Measurements from ENCODE around the gene PIGP. TPM values are rescaled to one million over a fixed set of nuclear protein-coding genes. Genes with fewer than 3 reads are reported as not detected.

The PIGP gene
- total and polyA plus RNA-seq, 10 of the 15 experiments (the other 5 are each of a cell fraction or from before 2014, with no cell fraction given), result 17.0 to 65.0 (median 29.5) TPM

GRCh38 chr21:37073417-37074196 lies 736 bp upstream of the PIGP start (continued):
- TF ChIP-seq MTA2 (IDR thresholded peaks at IDR 0.05; ENCODE audit: low read depth) (peak; percentile 52; the same call in 1 of the 2 replicates), IKZF2 (IDR thresholded peaks at IDR 0.05) (peak in 1 of 2 experiments; percentile 6; a peak in 1 of 4 replicates), CHD4 (IDR thresholded peaks at IDR 0.05) (no peak), HDGF (IDR thresholded peaks at IDR 0.05) (0 out of 2 replicates have a peak, but pooled peaks have one; percentile 64), NKRF (conservative IDR thresholded peaks at IDR 0.05) (peak; percentile 77), E2F8 (IDR thresholded peaks at IDR 0.05; ENCODE audit: low read depth, partially characterized antibody) (no peak), ATF7 (IDR thresholded peaks at IDR 0.05; ENCODE audit: low read depth) (0 out of 2 replicates have a peak, but pooled peaks have one; percentile 9), JUND (IDR thresholded peaks at IDR 0.05; ENCODE audit: low read depth, low read length) (no peak), ZNF217 (IDR thresholded peaks at IDR 0.05) (no peak), MYC (IDR thresholded peaks at IDR 0.05; ENCODE audit: insufficient read depth, insufficient read length, insufficient replicate concordance, low read length, severe bottlenecking) (peak; percentile 66), CREB1 (IDR thresholded peaks at IDR 0.05; ENCODE audit: low read depth) (peak; percentile 59; the same call in 1 of the 2 replicates), SMAD5 (IDR thresholded peaks at IDR 0.05; ENCODE audit: low read depth) (no peak), BHLHE40 (IDR thresholded peaks at IDR 0.05; ENCODE audit: borderline replicate concordance in 1 of 2, low read depth in 2 of 2, low read length in 1 of 2) (peak; percentile 14 to 81; a peak in 2 of 4 replicates), ZBTB33 (IDR thresholded peaks at IDR 0.05) (no peak), NBN (IDR thresholded peaks at IDR 0.05) (peak; percentile 68; the same call in 1 of the 2 replicates), HDAC2 (IDR thresholded peaks at IDR 0.05) (no peak), FOXK2 (IDR thresholded peaks at IDR 0.05) (no peak), MEF2B (IDR thresholded peaks at IDR 0.05; ENCODE audit: partially characterized antibody, poor library complexity, severe bottlenecking) (peak; percentile 32), USF2 (IDR thresholded peaks at IDR 0.05; ENCODE audit: borderline replicate concordance, low read depth, low read length) (no peak), ZBED1 (IDR thresholded peaks at IDR 0.05; ENCODE audit: borderline replicate concordance) (no peak), PML (IDR thresholded peaks at IDR 0.05; ENCODE audit: low read length) (no peak), YY1 (IDR thresholded peaks at IDR 0.05; ENCODE audit: low read depth, low read length) (0 out of 2 replicates have a peak, but pooled peaks have one; percentile 15), EED (IDR thresholded peaks at IDR 0.05; ENCODE audit: low read depth) (no peak)
